T-helper 9 cell (primary cell): ENCODE data around the gene PDE2A.
A peak's percentile ranks its signal among the peaks of the same experiment; 100 is the strongest.

ENCODE experiments used
- DNase-seq: peaks from one replicate; pipeline ENCODE4 v3.0.0-alpha.2; 2020

Gene PDE2A

DNA sequence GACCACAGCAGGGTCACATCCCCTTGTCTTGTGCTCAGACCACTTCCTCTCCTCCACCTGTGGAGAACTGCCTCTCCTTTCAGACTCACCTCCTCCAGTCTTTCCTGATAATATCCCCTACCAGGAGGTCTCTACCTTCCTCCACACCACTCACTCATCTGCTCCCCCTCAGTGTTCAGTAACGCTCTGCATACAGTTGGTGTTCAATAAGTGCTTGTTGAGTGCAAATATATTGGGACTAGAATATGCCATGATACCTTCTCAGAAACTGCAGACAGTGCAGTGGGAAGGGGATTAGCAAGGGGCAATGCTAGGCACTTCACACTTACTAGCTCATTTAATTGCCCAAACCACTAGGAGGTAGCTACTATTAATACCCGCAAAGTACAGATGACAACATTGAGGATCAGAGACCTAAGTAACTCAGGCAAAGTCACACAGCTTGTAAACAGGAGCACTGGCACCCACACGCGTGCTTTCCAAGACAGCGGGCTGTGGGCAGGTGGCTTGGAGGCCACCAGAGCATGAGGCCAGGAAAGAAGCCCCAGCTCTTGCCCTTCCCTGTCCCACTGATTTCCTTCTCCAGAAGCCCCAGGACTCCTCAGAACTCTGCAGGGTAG, 8.1 kb upstream of the PDE2A start:
- DNase-seq = no peak

- no peak for DNase-seq
Observed at GRCh38 chr11:72681226-72682153, 7.3 kb upstream of the PDE2A start.

DNA sequence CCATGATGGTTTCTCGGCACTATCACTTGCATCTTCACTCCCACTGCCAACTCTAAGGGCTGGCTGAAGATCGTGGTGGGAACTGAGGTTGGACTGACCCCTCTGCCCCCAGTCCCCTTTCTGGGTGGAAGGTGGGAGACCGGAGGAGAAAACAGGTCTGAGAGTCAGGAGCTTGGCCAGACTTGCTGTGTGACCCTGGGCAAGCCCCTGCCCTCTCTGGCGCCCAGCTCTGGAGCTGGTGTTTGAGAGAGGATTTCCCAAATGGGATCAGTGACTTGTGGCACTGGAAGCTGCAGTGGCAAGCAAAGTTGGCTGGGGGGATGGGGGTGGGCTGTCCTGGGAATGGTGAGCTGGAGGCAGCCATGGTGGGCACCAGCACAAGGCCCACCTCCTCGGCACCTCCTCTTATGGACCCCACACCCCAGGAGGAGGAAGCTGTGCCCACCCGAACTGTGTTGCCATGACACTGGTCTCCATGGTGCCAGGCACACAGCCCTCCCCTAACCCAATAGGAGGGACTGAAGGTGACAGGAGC, 6.5 kb upstream of the PDE2A start:
- no peak for DNase-seq

- DNase-seq = no peak
Observed at GRCh38 chr11:72679869-72680268, 5.6 kb upstream of the PDE2A start.

- no peak for DNase-seq
Observed at GRCh38 chr11:72678524-72678923, 4.3 kb upstream of the PDE2A start.

GRCh38 chr11:72676861-72677341, 2.7 kb upstream of the PDE2A start:
- DNase-seq = peak; percentile 48

GRCh38 chr11:72675221-72675620, 999 bp upstream of the PDE2A start:
- DNase-seq = no peak

- no peak for DNase-seq
Observed at GRCh38 chr11:72673284-72673942, 809 bp downstream of the PDE2A start.

- DNase-seq = no peak
Observed at GRCh38 chr11:72672597-72673238, 1.5 kb downstream of the PDE2A start.

DNA sequence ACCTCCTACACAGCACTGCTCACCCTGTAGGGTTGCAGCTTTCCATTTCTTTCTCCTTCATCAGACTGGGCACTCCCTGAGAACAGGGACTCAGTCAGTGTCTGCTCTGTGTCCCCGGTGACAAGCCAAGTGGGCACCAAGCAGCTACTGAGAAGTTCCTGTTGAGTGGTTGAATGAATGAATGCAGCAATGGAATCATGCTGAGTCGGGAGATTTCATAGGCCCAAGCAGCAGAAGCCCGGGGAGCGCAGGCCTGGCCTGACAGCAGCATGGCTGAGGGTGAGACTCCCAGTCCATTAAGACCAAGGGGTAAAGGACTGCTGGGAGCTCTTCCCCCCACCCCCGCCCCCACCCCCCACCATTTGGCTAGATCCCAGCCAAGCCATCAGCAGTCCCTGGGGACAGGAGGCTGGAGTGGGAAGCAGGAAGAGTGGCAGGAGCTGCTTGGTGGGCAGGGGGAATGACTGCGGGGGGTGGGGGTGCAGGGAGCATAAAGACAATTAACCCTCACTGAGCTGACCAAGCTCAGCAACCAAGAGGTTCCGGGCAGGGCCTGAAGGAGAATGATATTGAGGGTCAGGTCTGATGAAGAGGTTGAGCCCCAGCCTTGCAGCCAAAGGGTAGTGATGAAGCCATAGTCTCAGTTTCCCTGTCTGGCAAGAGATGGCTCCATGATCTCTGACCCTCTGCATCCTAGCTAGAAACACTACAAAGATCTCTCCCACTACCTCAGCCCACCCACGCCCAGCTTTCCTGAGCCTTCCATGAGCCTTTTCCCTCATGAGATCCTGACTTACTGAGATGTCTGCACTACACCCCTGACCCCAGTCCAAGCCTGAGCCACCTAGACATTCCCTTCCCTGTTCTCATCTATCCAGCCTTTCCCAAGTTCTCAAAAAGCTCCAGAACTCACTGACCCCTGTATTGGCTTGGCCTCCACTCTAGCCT, 2.8 kb downstream of the PDE2A start:
- no peak for DNase-seq

DNA sequence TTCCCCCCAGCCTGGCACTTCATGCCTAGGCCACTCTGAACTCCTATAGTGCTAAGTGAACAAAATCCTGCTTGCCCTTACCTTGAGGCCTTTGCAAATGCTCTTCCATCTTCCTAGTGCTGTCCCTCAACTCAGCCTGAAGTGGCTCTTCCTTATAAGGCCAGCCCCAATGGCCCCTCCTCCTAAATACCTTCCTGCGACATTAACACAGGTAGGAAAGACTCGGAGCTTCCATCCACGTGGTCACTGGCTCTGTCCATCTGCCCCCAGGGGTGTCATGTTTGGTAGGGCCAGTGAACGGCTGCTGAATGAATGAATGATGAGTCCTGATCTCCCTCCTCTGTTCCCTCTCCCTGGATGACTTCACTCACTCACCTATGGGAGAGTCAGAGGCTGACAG, 4.2 kb downstream of the PDE2A start:
- DNase-seq = no peak

- DNase-seq = no peak
Observed at GRCh38 chr11:72669527-72669926, 4.7 kb downstream of the PDE2A start.

DNA sequence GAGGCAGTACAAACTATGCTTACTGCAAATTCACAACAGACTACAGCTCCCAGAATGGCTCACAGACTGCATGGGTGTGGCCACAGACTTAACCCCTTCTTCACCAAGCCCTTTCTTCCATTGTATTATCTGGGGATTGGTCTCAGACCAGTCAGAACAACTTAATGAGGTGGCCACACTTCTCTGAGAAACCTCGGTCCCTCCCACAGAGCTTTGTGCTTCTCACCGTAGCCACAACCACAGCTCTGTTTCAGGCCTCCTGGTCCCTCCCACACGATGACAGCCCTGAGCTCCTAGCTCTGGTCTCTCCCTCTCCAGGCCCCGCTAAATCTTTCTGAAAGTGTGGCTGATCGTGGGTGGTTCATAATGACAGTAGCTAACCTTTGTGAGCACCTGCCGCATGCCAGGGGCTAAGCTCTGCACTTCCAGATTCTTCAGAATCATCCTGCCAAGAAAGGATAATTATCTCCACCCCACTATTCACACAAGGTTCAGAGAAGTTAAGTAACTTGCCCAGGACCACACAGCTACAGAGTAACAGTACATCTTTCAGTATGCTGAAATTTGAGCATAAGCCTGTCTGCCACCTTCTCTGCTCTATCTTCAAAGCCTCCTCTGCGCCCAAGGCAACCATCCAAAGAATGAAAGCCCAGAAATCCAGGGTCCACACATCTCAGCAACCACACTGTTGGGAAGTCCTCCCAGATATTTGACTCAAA, 5.4 kb downstream of the PDE2A start:
- no peak for DNase-seq

- DNase-seq = no peak
Observed at GRCh38 chr11:72665911-72666472, 8.2 kb downstream of the PDE2A start.

- no peak for DNase-seq
Observed at GRCh38 chr11:72662036-72662435, 12.2 kb downstream of the PDE2A start.

GRCh38 chr11:72661486-72661885, 12.7 kb downstream of the PDE2A start:
- DNase-seq = no peak

GRCh38 chr11:72658989-72659640, 15.1 kb downstream of the PDE2A start:
- no peak for DNase-seq

- DNase-seq = no peak
Observed at GRCh38 chr11:72657411-72658100, 16.7 kb downstream of the PDE2A start.

GRCh38 chr11:72655896-72656464, 18.2 kb downstream of the PDE2A start:
- no peak for DNase-seq
